ENCODE measurements around the gene SLC25A30.

SLC25A30 gene

GRCh38 chr13:45370922-45371406 lies 47.2 kb downstream of the SLC25A30 start:
- DNase-seq (ENCODE audit: low read depth, low spot score) = peak; percentile 16
- Histone ChIP-seq H3K9ac (ENCODE audit: insufficient read length) (no peak overlapping the region), H3K9me3 (ENCODE audit: low read depth, low read length) (no peaks in the 10 kb centered on the region), H3K36me3 (ENCODE audit: insufficient read depth, low read length) (peaks cover 6% of the 10 kb centered on the region; the same call in 1 of the 2 replicates), H3K27ac (no peak overlapping the region), H3K4me3 (no peak overlapping the region)
- no peak for TF ChIP-seq EZH2 (IDR thresholded peaks at IDR 0.05)
- no peak for TF ChIP-seq FOXP2 (optimal IDR thresholded peaks at IDR 0.05; ENCODE audit: control extremely low read depth, extremely low read length, insufficient read depth)
- TF ChIP-seq POLR2AphosphoS5 (IDR thresholded peaks at IDR 0.05; ENCODE audit: borderline replicate concordance, low read depth, low read length) = no peak

DNA sequence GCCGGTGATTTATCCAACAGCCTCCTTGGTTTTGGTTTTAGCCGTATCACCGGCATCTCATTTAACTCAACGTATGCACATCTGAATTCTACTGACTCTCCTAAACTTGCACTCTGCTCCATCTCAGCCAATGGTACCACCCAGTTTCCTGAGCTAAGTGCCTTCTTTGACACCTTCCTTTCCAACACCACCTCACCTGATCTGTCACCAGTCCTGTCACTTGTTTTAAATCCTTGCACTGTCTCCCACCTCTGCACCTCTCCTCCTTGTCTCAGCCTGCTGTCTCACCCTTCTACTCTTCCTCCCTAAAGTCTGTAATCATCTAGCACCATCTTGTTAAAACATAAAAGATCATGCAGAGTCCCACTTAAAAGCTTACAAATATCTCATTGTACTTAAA lies 49.1 kb downstream of the SLC25A30 start:
- Histone ChIP-seq H3K36me3 (ENCODE audit: insufficient read depth, low read length) (peaks cover 6% of the 10 kb centered on the region; the same call in 1 of the 2 replicates), H3K9ac (ENCODE audit: insufficient read length) (no peak overlapping the region), H3K9me3 (ENCODE audit: low read depth, low read length) (no peaks in the 10 kb centered on the region), H3K4me3 (no peak overlapping the region), H3K27ac (no peak overlapping the region)
- DNase-seq (ENCODE audit: low read depth, low spot score) = no peak
- TF ChIP-seq EZH2 (IDR thresholded peaks at IDR 0.05) (no peak), FOXP2 (optimal IDR thresholded peaks at IDR 0.05; ENCODE audit: control extremely low read depth, extremely low read length, insufficient read depth) (no peak), POLR2AphosphoS5 (IDR thresholded peaks at IDR 0.05; ENCODE audit: borderline replicate concordance, low read depth, low read length) (no peak)

- DNase-seq (ENCODE audit: low read depth, low spot score) = no peak
- Histone ChIP-seq H3K4me3 (no peak overlapping the region), H3K9ac (ENCODE audit: insufficient read length) (no peak overlapping the region), H3K36me3 (ENCODE audit: insufficient read depth, low read length) (peaks cover 11% of the 10 kb centered on the region; the same call in 1 of the 2 replicates), H3K9me3 (ENCODE audit: low read depth, low read length) (no peaks in the 10 kb centered on the region), H3K27ac (0 out of 2 replicates have a peak overlapping the region, but pooled peaks have one; percentile 2)
- TF ChIP-seq POLR2AphosphoS5 (IDR thresholded peaks at IDR 0.05; ENCODE audit: borderline replicate concordance, low read depth, low read length) (no peak; the same call in 1 of the 2 replicates), FOXP2 (optimal IDR thresholded peaks at IDR 0.05; ENCODE audit: control extremely low read depth, extremely low read length, insufficient read depth) (no peak), EZH2 (IDR thresholded peaks at IDR 0.05) (no peak)
These were observed 49.6 kb downstream of the SLC25A30 start for GRCh38 chr13:45368571-45368970.

- H3K4me3 ChIP-seq = no peak overlapping the region
- no peaks in the 10 kb centered on the region for H3K9me3 ChIP-seq (ENCODE audit: low read depth, low read length)
- H3K27ac ChIP-seq = no peak overlapping the region
- no peak overlapping the region for H3K9ac ChIP-seq (ENCODE audit: insufficient read length)
- no peak for TF ChIP-seq FOXP2 (optimal IDR thresholded peaks at IDR 0.05; ENCODE audit: control extremely low read depth, extremely low read length, insufficient read depth)
- no peak for TF ChIP-seq EZH2 (IDR thresholded peaks at IDR 0.05)
- H3K36me3 ChIP-seq (ENCODE audit: insufficient read depth, low read length) = peaks cover 14% of the 10 kb centered on the region; the same call in 1 of the 2 replicates
- no peak for DNase-seq (ENCODE audit: low read depth, low spot score)
These were observed 50.2 kb downstream of the SLC25A30 start for GRCh38 chr13:45368005-45368404.

DNA sequence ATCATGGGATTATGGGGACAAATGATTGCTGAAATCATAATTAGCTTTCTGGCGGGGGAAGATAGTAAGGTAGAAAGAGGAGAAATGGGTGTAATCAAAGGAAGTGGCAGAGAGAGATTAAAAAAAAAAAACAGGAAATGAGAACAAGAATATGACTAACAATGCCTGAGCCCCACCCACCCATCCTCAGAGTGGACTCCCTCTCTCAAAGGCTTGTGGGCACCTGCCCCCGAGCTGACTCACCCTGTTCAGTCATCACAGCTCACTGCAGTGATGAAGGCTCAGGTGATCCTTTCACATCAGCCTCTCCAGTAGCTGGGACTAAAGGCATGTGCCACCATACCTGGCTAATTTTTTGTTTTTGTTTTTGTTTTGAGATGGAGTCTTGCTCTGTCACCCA lies 50.8 kb downstream of the SLC25A30 start:
- no peak overlapping the region for H3K27ac ChIP-seq
- H3K36me3 ChIP-seq (ENCODE audit: insufficient read depth, low read length) = peaks cover 20% of the 10 kb centered on the region; the same call in 1 of the 2 replicates
- DNase-seq (ENCODE audit: low read depth, low spot score) = no peak
- H3K4me3 ChIP-seq = no peak overlapping the region
- TF ChIP-seq POLR2AphosphoS5 (IDR thresholded peaks at IDR 0.05; ENCODE audit: borderline replicate concordance, low read depth, low read length) (no peak), FOXP2 (optimal IDR thresholded peaks at IDR 0.05; ENCODE audit: control extremely low read depth, extremely low read length, insufficient read depth) (no peak)
- H3K9me3 ChIP-seq (ENCODE audit: low read depth, low read length) = no peaks in the 10 kb centered on the region
- H3K9ac ChIP-seq (ENCODE audit: insufficient read length) = no peak overlapping the region

DNA sequence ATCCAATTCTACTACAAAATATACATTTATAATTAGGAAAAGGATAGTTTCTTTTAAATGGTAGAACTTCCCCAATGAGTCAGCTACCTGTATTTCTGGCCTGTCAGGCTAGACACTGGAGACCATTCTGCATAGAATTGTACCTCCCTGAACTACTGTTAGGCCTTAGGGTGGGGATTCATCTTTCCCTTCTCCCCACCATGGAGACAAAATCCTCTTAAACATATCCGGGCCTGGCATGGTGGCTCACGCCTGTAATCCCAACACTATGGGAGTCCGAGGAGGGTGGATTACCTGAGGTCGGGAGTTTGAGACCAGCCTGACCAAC lies 52.7 kb downstream of the SLC25A30 start:
- TF ChIP-seq FOXP2 (optimal IDR thresholded peaks at IDR 0.05; ENCODE audit: control extremely low read depth, extremely low read length, insufficient read depth) (no peak), POLR2AphosphoS5 (IDR thresholded peaks at IDR 0.05; ENCODE audit: borderline replicate concordance, low read depth, low read length) (no peak), EZH2 (IDR thresholded peaks at IDR 0.05) (no peak)
- H3K9me3 ChIP-seq (ENCODE audit: low read depth, low read length) = no peaks in the 10 kb centered on the region
- no peak overlapping the region for H3K4me3 ChIP-seq
- no peak for DNase-seq (ENCODE audit: low read depth, low spot score)
- H3K9ac ChIP-seq (ENCODE audit: insufficient read length) = no peak overlapping the region
- H3K36me3 ChIP-seq (ENCODE audit: insufficient read depth, low read length) = peaks cover 20% of the 10 kb centered on the region; the same call in 1 of the 2 replicates
- H3K27ac ChIP-seq = no peak overlapping the region

- no peaks in the 10 kb centered on the region for H3K9me3 ChIP-seq (ENCODE audit: low read depth, low read length)
- TF ChIP-seq EZH2 (IDR thresholded peaks at IDR 0.05) (no peak), FOXP2 (optimal IDR thresholded peaks at IDR 0.05; ENCODE audit: control extremely low read depth, extremely low read length, insufficient read depth) (no peak), POLR2AphosphoS5 (IDR thresholded peaks at IDR 0.05; ENCODE audit: borderline replicate concordance, low read depth, low read length) (no peak)
These were observed 53.2 kb downstream of the SLC25A30 start for GRCh38 chr13:45364876-45365557.

GRCh38 chr13:45362939-45363338 lies 55.2 kb downstream of the SLC25A30 start:
- no peak for TF ChIP-seq EZH2 (IDR thresholded peaks at IDR 0.05)
- Histone ChIP-seq H3K9me3 (ENCODE audit: low read depth, low read length) (no peaks in the 10 kb centered on the region), H3K36me3 (ENCODE audit: insufficient read depth, low read length) (peaks cover 23% of the 10 kb centered on the region; the same call in 1 of the 2 replicates), H3K4me3 (no peak overlapping the region), H3K9ac (ENCODE audit: insufficient read length) (no peak overlapping the region), H3K27ac (no peak overlapping the region)
- DNase-seq (ENCODE audit: low read depth, low spot score) = no peak

More at GRCh38 chr13:45364876-45365557, 53.2 kb downstream of the SLC25A30 start:
- H3K4me3 ChIP-seq = no peak overlapping the region
- H3K36me3 ChIP-seq (ENCODE audit: insufficient read depth, low read length) = peaks cover 23% of the 10 kb centered on the region; the same call in 1 of the 2 replicates
- DNase-seq (ENCODE audit: low read depth, low spot score) = no peak
- H3K9ac ChIP-seq (ENCODE audit: insufficient read length) = no peak overlapping the region
- H3K27ac ChIP-seq = 0 out of 2 replicates have a peak overlapping the region, but pooled peaks have one; percentile 9
